Breast epithelium (tissue), 4 donors: ENCODE measurements around the gene SPOUT1. TPM values are rescaled to one million over a fixed set of nuclear protein-coding genes. Genes with fewer than 3 reads are reported as not detected.
"Not testable (repeated sequence)": the region's sequence is repeated elsewhere in the genome, so short reads cannot be mapped to it uniquely, and the experiment has no call there.

Experiments used
- DNase-seq, 2 donors: peaks; one replicate each; pipeline ENCODE4 v3.0.0-alpha.2; 2019; ENCODE audit warnings: low spot score in 2 of 2
- H3K27ac ChIP-seq, 2 donors: fragments of 200-600 bp; sonication (generic) in 1 of 2; one replicate each; pipeline ENCODE4 v1.5.1; 2016 to 2019; ENCODE audit warnings: mild to moderate bottlenecking in 1 of 2
- H3K27me3 ChIP-seq, 2 donors: fragments of 200-600 bp; sonication (generic) in 1 of 2; one replicate each; pipeline versions ENCODE4 v1.5.1 to v1.6.0; 2017 to 2019; ENCODE audit warnings: control low read depth in 1 of 2, mild to moderate bottlenecking in 1 of 2
- H3K36me3 ChIP-seq: fragments of 200-600 bp; one replicate; pipeline ENCODE4 v1.5.1; 2019
- H3K4me1 ChIP-seq, 2 donors: fragments of 200-600 bp; sonication (generic); one replicate each; pipeline ENCODE4 v1.5.1; 2016 to 2019; ENCODE audit warnings: control low read depth in 1 of 2
- H3K4me3 ChIP-seq, 3 donors: fragments of 200-600 bp; sonication (generic); 1 replicate in 2 of 3; 2 replicates in 1 of 3; pipeline ENCODE4 v1.5.1; 2016 to 2019; ENCODE audit warnings: mild to moderate bottlenecking in 3 of 3, moderate library complexity in 2 of 3
- H3K9me3 ChIP-seq, 2 donors: fragments of 200-600 bp; sonication (generic) in 1 of 2; one replicate each; pipeline ENCODE4 v1.5.1; 2016 to 2019; ENCODE audit warnings: control low read depth in 1 of 2
- POLR2A ChIP-seq: fragments of 450-650 bp; IDR thresholded peaks from one replicate; pipeline ENCODE4 v1.6.1; 2016; ENCODE audit warnings: antibody characterized with exemption, mild to moderate bottlenecking, moderate library complexity
- POLR2AphosphoS5 ChIP-seq, 3 donors: sonication (generic); formaldehyde crosslinking; IDR thresholded peaks; one replicate each; pipeline ENCODE4 v1.6.1; 2017; ENCODE audit warnings: antibody characterized with exemption in 3 of 3
- intact Hi-C: fragments of 100-400 bp; cut with DNase I; formaldehyde crosslinking; loops from one replicate; pipeline ENCODE4 v1.15.1; 2023; ENCODE audit warnings: low total_unique reads
- total RNA-seq, 3 donors: library from RNA; depleted of rRNA; stranded (reverse); fragments of >200 nt; gene quantifications; one replicate each; pipeline ENCODE4 v1.1.0, GENCODE V29; 2016
- TF ChIP-seq, protein P1 (sequence below), 3 donors: fragments of 450-650 bp; IDR thresholded peaks; one replicate each; pipeline ENCODE4 v1.5.1; 2016 to 2017; ENCODE audit warnings: antibody characterized with exemption in 3 of 3, mild to moderate bottlenecking in 3 of 3, moderate library complexity in 3 of 3

The SPOUT1 gene
- total RNA-seq, 3 donors from 2014 or later = 23.0 to 40.0 (median 31.5) TPM

DNA sequence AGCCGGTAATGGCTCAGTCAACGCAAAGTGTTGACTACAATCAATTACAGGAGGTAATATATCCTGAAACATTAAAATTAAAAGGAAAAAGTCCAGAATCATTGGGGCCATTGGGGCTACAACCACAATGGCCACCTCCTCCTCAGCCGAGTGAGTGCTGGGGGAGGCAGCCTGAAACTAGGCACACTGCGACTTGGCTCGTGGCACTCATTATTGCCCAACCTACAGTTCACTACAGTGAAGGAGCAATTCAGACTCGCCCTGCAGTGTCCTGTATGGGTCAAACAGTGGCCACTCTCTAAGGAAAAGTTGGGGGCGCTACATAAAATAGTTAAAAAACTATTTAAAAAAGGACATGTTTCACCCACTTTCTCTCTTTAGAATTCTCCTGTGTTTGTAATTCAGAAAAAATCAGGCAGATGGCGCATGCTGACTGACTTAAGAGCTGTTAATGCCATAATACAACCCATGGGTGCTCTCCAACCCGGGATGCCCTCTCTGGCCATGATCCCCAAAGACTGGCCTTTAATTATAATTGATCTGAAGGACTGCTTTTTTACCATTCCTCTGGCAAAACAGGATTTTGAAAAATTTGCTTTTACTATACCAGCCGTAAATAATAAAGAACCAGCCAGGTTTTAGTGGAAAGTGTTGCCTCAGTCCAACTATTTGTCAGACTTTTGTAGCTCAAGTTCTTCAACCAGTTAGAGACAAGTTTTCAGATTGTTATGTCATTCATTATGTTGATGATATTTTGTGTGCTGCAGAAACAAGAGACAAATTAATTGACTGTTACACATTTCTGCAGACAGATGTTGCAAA is 22.4 kb upstream of the SPOUT1 start:
- H3K27me3 ChIP-seq, H3K9me3 ChIP-seq, H3K27ac ChIP-seq, H3K4me3 ChIP-seq, H3K4me1 ChIP-seq, H3K36me3 ChIP-seq, intact Hi-C loops: not testable (repeated sequence)
- DNase-seq = peak in 1 of 2 donors; percentile 38
- TF ChIP-seq, protein P1, sequence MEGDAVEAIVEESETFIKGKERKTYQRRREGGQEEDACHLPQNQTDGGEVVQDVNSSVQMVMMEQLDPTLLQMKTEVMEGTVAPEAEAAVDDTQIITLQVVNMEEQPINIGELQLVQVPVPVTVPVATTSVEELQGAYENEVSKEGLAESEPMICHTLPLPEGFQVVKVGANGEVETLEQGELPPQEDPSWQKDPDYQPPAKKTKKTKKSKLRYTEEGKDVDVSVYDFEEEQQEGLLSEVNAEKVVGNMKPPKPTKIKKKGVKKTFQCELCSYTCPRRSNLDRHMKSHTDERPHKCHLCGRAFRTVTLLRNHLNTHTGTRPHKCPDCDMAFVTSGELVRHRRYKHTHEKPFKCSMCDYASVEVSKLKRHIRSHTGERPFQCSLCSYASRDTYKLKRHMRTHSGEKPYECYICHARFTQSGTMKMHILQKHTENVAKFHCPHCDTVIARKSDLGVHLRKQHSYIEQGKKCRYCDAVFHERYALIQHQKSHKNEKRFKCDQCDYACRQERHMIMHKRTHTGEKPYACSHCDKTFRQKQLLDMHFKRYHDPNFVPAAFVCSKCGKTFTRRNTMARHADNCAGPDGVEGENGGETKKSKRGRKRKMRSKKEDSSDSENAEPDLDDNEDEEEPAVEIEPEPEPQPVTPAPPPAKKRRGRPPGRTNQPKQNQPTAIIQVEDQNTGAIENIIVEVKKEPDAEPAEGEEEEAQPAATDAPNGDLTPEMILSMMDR (IDR thresholded peaks at IDR 0.05) = peak in 2 of 3 donors; percentile 75 to 76

DNA sequence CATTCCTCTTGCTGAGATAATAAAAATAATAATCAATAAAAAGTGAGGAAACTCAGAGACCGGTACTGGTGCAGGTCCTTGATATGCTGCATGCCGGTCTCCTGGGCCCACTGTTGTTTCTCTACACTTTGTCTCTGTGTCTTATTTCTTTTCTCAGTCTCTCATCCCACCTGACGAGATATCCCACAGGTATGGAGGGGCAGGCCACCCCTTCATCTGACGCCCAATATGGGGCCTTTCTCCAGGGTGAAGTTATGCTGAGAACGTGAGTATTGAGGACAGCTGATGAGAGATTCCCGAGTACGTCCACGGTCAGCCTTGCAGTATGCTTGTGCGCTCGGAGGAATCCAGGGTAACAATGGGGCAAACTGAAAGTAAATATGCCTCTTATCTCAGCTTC is 21.4 kb upstream of the SPOUT1 start:
- H3K36me3 ChIP-seq, intact Hi-C loops, H3K9me3 ChIP-seq, DNase-seq, H3K27me3 ChIP-seq, H3K27ac ChIP-seq, H3K4me3 ChIP-seq, H3K4me1 ChIP-seq: not testable (repeated sequence)

DNA sequence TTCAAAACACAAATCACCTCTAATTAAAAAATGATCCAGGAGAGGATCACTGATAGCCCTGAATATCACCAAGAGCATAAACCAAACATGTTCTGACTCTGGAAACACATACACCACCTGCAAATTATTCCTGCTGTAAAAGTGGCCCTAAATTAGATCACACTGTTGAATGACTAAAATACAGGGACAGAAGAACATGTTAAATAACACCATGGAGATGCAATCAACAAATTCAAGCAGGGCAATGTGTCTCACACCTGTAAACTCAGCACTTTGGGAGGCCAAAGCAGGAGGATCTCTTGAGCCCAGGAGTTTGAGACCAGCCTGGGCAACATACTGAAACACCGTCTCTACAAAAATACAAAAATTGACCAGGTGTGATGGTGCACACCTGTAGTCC is 18.2 kb upstream of the SPOUT1 start:
- Histone ChIP-seq H3K27ac (no peak overlapping the region), H3K36me3 (no peaks in the 10 kb centered on the region), H3K9me3 (no peaks in the 10 kb centered on the region), H3K27me3 (no peaks in the 10 kb centered on the region), H3K4me1 (no peaks in the 10 kb centered on the region), H3K4me3 (no peak overlapping the region)
- intact Hi-C loops = no loop called here
- no peak for DNase-seq
- TF ChIP-seq, protein P1 (IDR thresholded peaks at IDR 0.05) = no peak
- TF ChIP-seq POLR2A = no peak
- no peak for TF ChIP-seq POLR2AphosphoS5 (IDR thresholded peaks at IDR 0.05)

DNA sequence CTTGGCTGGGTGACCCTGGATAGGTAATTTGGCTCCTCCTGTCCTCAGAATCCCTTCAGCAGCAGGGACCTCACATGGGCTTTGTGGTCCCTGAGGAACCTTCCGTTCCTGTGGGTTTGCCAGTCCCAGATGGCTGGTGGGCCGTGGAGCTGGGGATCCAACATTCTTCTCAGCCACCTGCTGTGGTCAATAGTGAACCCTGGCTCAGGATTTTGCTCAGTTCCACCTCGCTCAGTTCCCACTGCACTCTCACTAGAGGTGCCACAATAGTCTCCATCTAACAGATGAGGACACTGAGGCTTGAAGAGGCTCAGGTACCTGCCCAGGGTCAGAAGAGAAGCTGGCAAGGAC is 17.1 kb upstream of the SPOUT1 start:
- intact Hi-C loops = no loop called here
- Histone ChIP-seq H3K4me1 (no peaks in the 10 kb centered on the region), H3K27me3 (no peaks in the 10 kb centered on the region), H3K4me3 (no peak overlapping the region), H3K9me3 (no peaks in the 10 kb centered on the region), H3K36me3 (no peaks in the 10 kb centered on the region), H3K27ac (no peak overlapping the region)
- no peak for DNase-seq
- no peak for TF ChIP-seq POLR2AphosphoS5 (IDR thresholded peaks at IDR 0.05)
- TF ChIP-seq, protein P1 (IDR thresholded peaks at IDR 0.05) = no peak

DNA sequence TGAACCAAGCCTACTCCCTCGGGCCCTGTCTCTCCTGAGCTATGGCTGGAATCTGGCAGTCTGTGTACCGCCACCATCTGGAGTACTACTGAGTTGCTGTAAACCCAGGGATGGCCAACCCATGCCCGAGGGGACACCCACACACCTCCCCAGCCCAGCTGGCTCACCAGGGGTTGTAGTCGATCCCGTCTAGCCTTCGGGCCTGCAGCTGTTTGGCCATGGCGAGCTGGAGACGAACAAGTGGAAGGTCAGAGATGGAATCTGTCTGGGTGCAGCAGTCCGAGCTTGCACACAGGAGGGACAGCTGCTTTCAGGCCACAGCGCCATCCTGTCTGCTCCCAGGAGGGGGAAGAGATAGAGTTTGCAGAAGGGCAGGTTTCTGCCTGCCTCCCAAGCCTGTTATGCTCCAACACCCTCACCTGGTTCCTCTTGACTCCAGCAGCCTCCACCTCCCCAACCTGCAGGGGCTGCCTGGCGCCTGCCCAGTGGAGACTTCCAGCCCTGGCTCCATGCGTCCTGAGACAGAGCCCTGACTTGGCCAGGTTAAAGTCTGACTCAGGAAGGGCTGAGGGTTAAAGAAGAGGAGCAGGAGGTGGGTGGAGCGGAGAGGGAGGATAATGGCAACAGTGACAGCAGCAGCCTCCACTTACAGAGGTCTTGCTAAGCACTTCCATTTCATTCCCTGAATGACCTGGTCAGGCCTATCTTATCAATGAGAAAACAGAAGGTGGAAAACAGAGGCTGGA is 15.8 kb upstream of the SPOUT1 start:
- intact Hi-C loops = no loop called here

DNA sequence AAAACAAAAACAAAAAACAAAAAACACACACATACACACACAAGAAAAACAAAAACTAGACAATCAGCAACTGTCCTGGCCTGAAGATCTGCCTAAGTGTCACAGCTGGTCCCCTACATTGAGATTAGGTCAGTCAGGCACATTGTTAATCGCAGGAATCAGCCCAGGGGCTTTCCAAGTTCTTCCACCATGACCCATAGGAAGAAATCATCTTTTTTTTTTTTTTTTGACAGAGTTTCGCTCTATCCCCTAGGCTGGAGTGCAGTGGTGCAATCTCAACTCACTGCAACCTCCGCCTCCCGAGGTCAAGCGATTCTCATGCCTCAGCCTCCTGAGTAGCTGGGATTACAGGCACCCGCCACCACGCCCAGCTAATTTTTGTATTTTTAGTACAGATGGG is 13.6 kb upstream of the SPOUT1 start:
- H3K9me3 ChIP-seq, H3K27ac ChIP-seq, DNase-seq, H3K27me3 ChIP-seq, H3K4me3 ChIP-seq, H3K4me1 ChIP-seq, intact Hi-C loops, H3K36me3 ChIP-seq: not testable (repeated sequence)

More for the DNA sequence above, 15.8 kb upstream of the SPOUT1 start:
- DNase-seq = peak; percentile 56 to 73
- Histone ChIP-seq H3K36me3 (no peaks in the 10 kb centered on the region), H3K4me1 (no peaks in the 10 kb centered on the region), H3K27me3 (no peaks in the 10 kb centered on the region), H3K9me3 (no peaks in the 10 kb centered on the region), H3K27ac (peak overlapping the region; percentile 13 to 48), H3K4me3 (peak overlapping the region in 1 of 3 donors; percentile 11)
- TF ChIP-seq, protein P1 (IDR thresholded peaks at IDR 0.05) = peak in 2 of 3 donors; percentile 21 to 30
- no peak for TF ChIP-seq POLR2AphosphoS5 (IDR thresholded peaks at IDR 0.05)
